Sigmoid colon (tissue), 7 donors: ENCODE data around the gene LMNTD1. TPM values are rescaled to one million over a fixed set of nuclear protein-coding genes. Genes with fewer than 3 reads are reported as not detected.

Experiments used
- DNase-seq: peaks from one replicate; pipeline ENCODE4 v3.0.0-alpha.2; 2019
- H3K27ac ChIP-seq, 4 donors: fragments of 200-600 bp; sonication (generic); one replicate each; pipeline ENCODE4 v1.5.1; 2016 to 2019; ENCODE audit warnings: mild to moderate bottlenecking in 1 of 4
- H3K27me3 ChIP-seq, 3 donors: fragments of 200-600 bp; sonication (generic); one replicate each; pipeline ENCODE4 v1.5.1; 2019; ENCODE audit warnings: mild to moderate bottlenecking in 1 of 3
- H3K36me3 ChIP-seq, 4 donors: fragments of 200-600 bp; sonication (generic); one replicate each; pipeline ENCODE4 v1.5.1; 2016 to 2019
- H3K4me1 ChIP-seq, 4 donors: fragments of 200-600 bp; sonication (generic); one replicate each; pipeline ENCODE4 v1.5.1; 2017 to 2019
- H3K4me3 ChIP-seq, 4 donors: fragments of 200-600 bp; sonication (generic); one replicate each; pipeline ENCODE4 v1.5.1; 2017 to 2019; ENCODE audit warnings: mild to moderate bottlenecking in 2 of 4, moderate library complexity in 1 of 4
- H3K9me3 ChIP-seq, 4 donors: fragments of 200-600 bp in 3 of 4; sonication (generic) in 3 of 4; one replicate each; pipeline versions ENCODE4 v1.5.1 to v1.6.1; 2013 to 2019
- EP300 ChIP-seq, 4 donors: sonication (generic); formaldehyde crosslinking; IDR thresholded peaks; one replicate each; pipeline ENCODE4 v1.6.1; 2017; ENCODE audit warnings: antibody characterized with exemption in 4 of 4
- POLR2A ChIP-seq, 2 donors: fragments of 450-650 bp; IDR thresholded peaks; one replicate each; pipeline ENCODE4 v1.6.1; 2016; ENCODE audit warnings: antibody characterized with exemption in 2 of 2, mild to moderate bottlenecking in 2 of 2, moderate library complexity in 2 of 2
- POLR2AphosphoS5 ChIP-seq, 4 donors: sonication (generic); formaldehyde crosslinking; IDR thresholded peaks; one replicate each; pipeline ENCODE4 v1.6.1; 2017; ENCODE audit warnings: antibody characterized with exemption in 4 of 4
- WGBS, 2 donors: extraction: QIAGEN DNeasy Blood & Tissue Kit; methylation state at CpG; one replicate each; pipeline ENCODE4 v1.1.7; 2013; 5-methylcytosine and 5-hydroxymethylcytosine counted together
- intact Hi-C: fragments of 100-400 bp; cut with DNase I; formaldehyde crosslinking; loops from one replicate; pipeline ENCODE4 v1.15.1; 2023
- polyA plus RNA-seq, 3 donors: library from polyadenylated mRNA; stranded (reverse); fragments of 200-250 nt; gene quantifications; one replicate each; pipeline ENCODE4 v1.2.3, GENCODE V29; 2013
- total RNA-seq, 4 donors: library from RNA; depleted of rRNA; stranded (reverse); fragments of >200 nt; gene quantifications; one replicate each; pipeline ENCODE4 v1.1.0, GENCODE V29; 2016
- TF ChIP-seq, protein P1 (sequence below), 4 experiments: fragments of 450-650 bp in 3 of 4; fragments of 200-600 bp in 1 of 4; IDR thresholded peaks; one replicate each; pipeline ENCODE4 v1.5.1; 2016 to 2019; ENCODE audit warnings: antibody characterized with exemption in 4 of 4, mild to moderate bottlenecking in 3 of 4, moderate library complexity in 2 of 4
- donor health status: healthy with polysubstance abuse.
- donor health status: Bipolar disorder and iron deficiency.
- donor health status: healthy.

The LMNTD1 gene
- total and polyA plus RNA-seq, 7 donors: 1.5 to 1.9 TPM; not detected in 5

GRCh38 chr12:25592725-25593495, 39.8 kb upstream of the LMNTD1 start:
- TF ChIP-seq, protein P1, sequence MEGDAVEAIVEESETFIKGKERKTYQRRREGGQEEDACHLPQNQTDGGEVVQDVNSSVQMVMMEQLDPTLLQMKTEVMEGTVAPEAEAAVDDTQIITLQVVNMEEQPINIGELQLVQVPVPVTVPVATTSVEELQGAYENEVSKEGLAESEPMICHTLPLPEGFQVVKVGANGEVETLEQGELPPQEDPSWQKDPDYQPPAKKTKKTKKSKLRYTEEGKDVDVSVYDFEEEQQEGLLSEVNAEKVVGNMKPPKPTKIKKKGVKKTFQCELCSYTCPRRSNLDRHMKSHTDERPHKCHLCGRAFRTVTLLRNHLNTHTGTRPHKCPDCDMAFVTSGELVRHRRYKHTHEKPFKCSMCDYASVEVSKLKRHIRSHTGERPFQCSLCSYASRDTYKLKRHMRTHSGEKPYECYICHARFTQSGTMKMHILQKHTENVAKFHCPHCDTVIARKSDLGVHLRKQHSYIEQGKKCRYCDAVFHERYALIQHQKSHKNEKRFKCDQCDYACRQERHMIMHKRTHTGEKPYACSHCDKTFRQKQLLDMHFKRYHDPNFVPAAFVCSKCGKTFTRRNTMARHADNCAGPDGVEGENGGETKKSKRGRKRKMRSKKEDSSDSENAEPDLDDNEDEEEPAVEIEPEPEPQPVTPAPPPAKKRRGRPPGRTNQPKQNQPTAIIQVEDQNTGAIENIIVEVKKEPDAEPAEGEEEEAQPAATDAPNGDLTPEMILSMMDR (IDR thresholded peaks at IDR 0.05): no peak
- TF ChIP-seq EP300 (IDR thresholded peaks at IDR 0.05) (no peak), POLR2A (IDR thresholded peaks at IDR 0.05) (no peak), POLR2AphosphoS5 (IDR thresholded peaks at IDR 0.05) (no peak)
- 58 to 63% methylated on average over 5 of the region's 5 CpGs for WGBS, 2 donors

DNA sequence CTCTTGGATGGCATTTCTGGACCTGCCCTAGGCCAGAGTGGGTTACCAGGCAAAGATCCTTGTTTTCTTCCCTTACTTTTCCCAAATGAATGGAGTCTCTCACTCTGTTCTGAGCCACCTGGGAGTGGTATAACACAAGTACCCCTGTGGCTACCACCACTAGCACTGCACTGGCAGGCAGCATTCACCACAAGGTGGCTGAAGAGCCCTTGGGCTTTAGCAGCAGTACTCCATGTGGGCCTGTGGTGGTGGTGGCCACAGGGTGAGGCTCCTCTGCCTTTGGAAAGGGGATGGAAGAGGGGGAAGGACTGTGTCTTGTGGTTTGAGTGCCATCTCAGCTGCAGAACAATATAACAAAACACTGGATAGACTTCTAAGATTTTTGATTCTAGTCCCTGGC, 38.1 kb upstream of the LMNTD1 start:
- intact Hi-C loops: no loop called here
- H3K4me1 ChIP-seq: no peaks in the 10 kb centered on the region
- no peaks in the 10 kb centered on the region for H3K36me3 ChIP-seq
- no peaks in the 10 kb centered on the region for H3K27me3 ChIP-seq
- no peak for DNase-seq
- no peak for TF ChIP-seq POLR2A (IDR thresholded peaks at IDR 0.05)
- TF ChIP-seq EP300 (IDR thresholded peaks at IDR 0.05): no peak
- TF ChIP-seq, protein P1 (IDR thresholded peaks at IDR 0.05): no peak
- TF ChIP-seq POLR2AphosphoS5 (IDR thresholded peaks at IDR 0.05): no peak
- no peak overlapping the region for H3K27ac ChIP-seq
- H3K4me3 ChIP-seq: no peak overlapping the region
- no peaks in the 10 kb centered on the region for H3K9me3 ChIP-seq

More at GRCh38 chr12:25592725-25593495, 39.8 kb upstream of the LMNTD1 start:
- H3K4me3 ChIP-seq: no peak overlapping the region
- H3K27ac ChIP-seq: no peak overlapping the region
- intact Hi-C loops: no loop called here
- no peak for DNase-seq
- no peaks in the 10 kb centered on the region for H3K27me3 ChIP-seq
- no peaks in the 10 kb centered on the region for H3K4me1 ChIP-seq
- H3K36me3 ChIP-seq: no peaks in the 10 kb centered on the region
- H3K9me3 ChIP-seq: no peaks in the 10 kb centered on the region

GRCh38 chr12:25590011-25590721, 37.1 kb upstream of the LMNTD1 start:
- H3K4me1 ChIP-seq: peaks cover 0 to 6% (median 0%) of the 10 kb centered on the region in 4 donors
- no peaks in the 10 kb centered on the region for H3K27me3 ChIP-seq
- H3K4me3 ChIP-seq: no peak overlapping the region
- no peaks in the 10 kb centered on the region for H3K36me3 ChIP-seq
- H3K27ac ChIP-seq: no peak overlapping the region
- no peaks in the 10 kb centered on the region for H3K9me3 ChIP-seq
- intact Hi-C loops: no loop called here
- DNase-seq: no peak
- TF ChIP-seq POLR2A (IDR thresholded peaks at IDR 0.05) (no peak), POLR2AphosphoS5 (IDR thresholded peaks at IDR 0.05) (no peak), EP300 (IDR thresholded peaks at IDR 0.05) (no peak)
- TF ChIP-seq, protein P1 (IDR thresholded peaks at IDR 0.05): no peak
- WGBS, 2 donors: 68 to 85% methylated on average over 5 of the region's 5 CpGs

GRCh38 chr12:25587346-25587745, 34.3 kb upstream of the LMNTD1 start:
- Histone ChIP-seq H3K27me3 (no peaks in the 10 kb centered on the region), H3K4me1 (peaks cover 0 to 11% (median 3%) of the 10 kb centered on the region in 4 donors), H3K36me3 (no peaks in the 10 kb centered on the region), H3K4me3 (no peak overlapping the region), H3K27ac (no peak overlapping the region), H3K9me3 (no peaks in the 10 kb centered on the region)
- 92 to 93% methylated on average over 4 of the region's 4 CpGs for WGBS, 2 donors
- intact Hi-C loops: loop anchor here (10.0 kb wide), 1 partner anchor 447 kb away; no protein-coding TSS in a partner anchor
- DNase-seq: no peak
- TF ChIP-seq EP300 (IDR thresholded peaks at IDR 0.05) (no peak), POLR2A (IDR thresholded peaks at IDR 0.05) (no peak), POLR2AphosphoS5 (IDR thresholded peaks at IDR 0.05) (no peak)
- TF ChIP-seq, protein P1 (IDR thresholded peaks at IDR 0.05): no peak
